ENCODE results near the gene TGFBR3. TPM values are rescaled to one million over a fixed set of nuclear protein-coding genes. Genes with fewer than 3 reads are reported as not detected.
A peak's percentile ranks its signal among the peaks of the same experiment; 100 is the strongest.

TGFBR3 gene
- total and polyA plus RNA-seq, 10 donors = 5.2 to 254 (median 166) TPM

- H3K9me3 ChIP-seq = no peaks in the 10 kb centered on the region
- 95 to 97% (median 95%) methylated on average over 4 of the region's 4 CpGs for WGBS, 5 donors
Measured at GRCh38 chr1:91679446-91679845, 206.5 kb downstream of the TGFBR3 start.

GRCh38 chr1:91676030-91676429, 209.9 kb downstream of the TGFBR3 start:
- no peaks in the 10 kb centered on the region for H3K4me1 ChIP-seq
- no peak overlapping the region for H3K4me3 ChIP-seq
- H3K27ac ChIP-seq = no peak overlapping the region
- TF ChIP-seq POLR2AphosphoS5 (IDR thresholded peaks at IDR 0.05) = no peak
- TF ChIP-seq CTCF (IDR thresholded peaks at IDR 0.05 in 8 of 11, conservative IDR thresholded peaks at IDR 0.05 in 3 of 11) = no peak
- TF ChIP-seq POLR2A (IDR thresholded peaks at IDR 0.05) = no peak
- H3K27me3 ChIP-seq (replicated peaks in 1 of 7) = no peaks in the 10 kb centered on the region
- WGBS, 5 donors = 93 to 100% (median 100%) methylated on average over 2 of the region's 2 CpGs
- H3K36me3 ChIP-seq = peaks cover 0 to 6% (median 0%) of the 10 kb centered on the region in 6 donors
- DNase-seq = no peak
- H3K9me3 ChIP-seq = no peaks in the 10 kb centered on the region
- intact Hi-C loops (cut with DNase I; ENCODE audit: low total_unique reads) = no loop called here

More at GRCh38 chr1:91679446-91679845, 206.5 kb downstream of the TGFBR3 start:
- TF ChIP-seq POLR2AphosphoS5 (IDR thresholded peaks at IDR 0.05) = no peak
- TF ChIP-seq CTCF (IDR thresholded peaks at IDR 0.05 in 8 of 11, conservative IDR thresholded peaks at IDR 0.05 in 3 of 11) = no peak
- TF ChIP-seq POLR2A (IDR thresholded peaks at IDR 0.05) = no peak
- no peaks in the 10 kb centered on the region for H3K27me3 ChIP-seq (replicated peaks in 1 of 7)
- peaks cover 3 to 21% (median 13%) of the 10 kb centered on the region in 6 donors for H3K4me1 ChIP-seq
- H3K36me3 ChIP-seq = peaks cover 0 to 27% (median 9%) of the 10 kb centered on the region in 6 donors
- H3K27ac ChIP-seq = no peak overlapping the region
- no peak overlapping the region for H3K4me3 ChIP-seq
- DNase-seq = no peak
- intact Hi-C loops (cut with DNase I; ENCODE audit: low total_unique reads) = no loop called here

- Histone ChIP-seq H3K27ac (no peak overlapping the region), H3K4me3 (no peak overlapping the region), H3K4me1 (no peaks in the 10 kb centered on the region), H3K9me3 (no peaks in the 10 kb centered on the region), H3K27me3 (replicated peaks in 1 of 7) (no peaks in the 10 kb centered on the region), H3K36me3 (no peaks in the 10 kb centered on the region)
- WGBS, 5 donors = 64 to 87% (median 69%) methylated on average over 2 of the region's 2 CpGs
- DNase-seq = no peak
- TF ChIP-seq POLR2AphosphoS5 (IDR thresholded peaks at IDR 0.05) (no peak), CTCF (IDR thresholded peaks at IDR 0.05 in 8 of 11, conservative IDR thresholded peaks at IDR 0.05 in 3 of 11) (no peak), POLR2A (IDR thresholded peaks at IDR 0.05) (no peak)
- intact Hi-C loops (cut with DNase I; ENCODE audit: low total_unique reads) = no loop called here
Measured at GRCh38 chr1:91674107-91674506, 211.8 kb downstream of the TGFBR3 start.

GRCh38 chr1:91673613-91674012, 212.3 kb downstream of the TGFBR3 start:
- DNase-seq = no peak
- Histone ChIP-seq H3K4me3 (no peak overlapping the region), H3K27me3 (replicated peaks in 1 of 7) (no peaks in the 10 kb centered on the region), H3K9me3 (no peaks in the 10 kb centered on the region), H3K36me3 (no peaks in the 10 kb centered on the region), H3K4me1 (no peaks in the 10 kb centered on the region), H3K27ac (peak overlapping the region in 1 of 8 donors; percentile 10)
- TF ChIP-seq POLR2A (IDR thresholded peaks at IDR 0.05) (no peak), POLR2AphosphoS5 (IDR thresholded peaks at IDR 0.05) (no peak), CTCF (IDR thresholded peaks at IDR 0.05 in 8 of 11, conservative IDR thresholded peaks at IDR 0.05 in 3 of 11) (no peak)
- intact Hi-C loops (cut with DNase I; ENCODE audit: low total_unique reads) = no loop called here
- WGBS, 5 donors = 49 to 84% (median 75%) methylated on average over 3 of the region's 3 CpGs
